HAP-1 (cell line): ENCODE data around the gene U2SURP.
"Not testable (repeated sequence)": the region's sequence is repeated elsewhere in the genome, so short reads cannot be mapped to it uniquely, and the experiment has no call there.

ENCODE experiments used
- DNase-seq, 2 experiments: peaks; one replicate each; pipeline ENCODE4 v3.0.0-alpha.2; 2016 to 2020; ENCODE audit warnings: low spot score in 2 of 2
- H3K27me3 ChIP-seq: fragments of 250-450 bp; sonication (Bioruptor Pico); 2 replicates; pipeline ENCODE4 v1.5.1; 2020; ENCODE audit warnings: low read depth, mild to moderate bottlenecking, moderate library complexity
- H3K36me3 ChIP-seq: fragments of 250-450 bp; sonication (Bioruptor Pico); replicated peaks from 2 replicates; pipeline ENCODE4 v1.5.1; 2020; ENCODE audit warnings: mild to moderate bottlenecking
- H3K4me1 ChIP-seq: fragments of 250-450 bp; sonication (Bioruptor Pico); 2 replicates; pipeline ENCODE4 v1.5.1; 2020; ENCODE audit warnings: mild to moderate bottlenecking
- H3K4me3 ChIP-seq: fragments of 250-450 bp; sonication (Bioruptor Pico); 2 replicates; pipeline ENCODE4 v1.5.1; 2020; ENCODE audit warnings: mild to moderate bottlenecking, moderate library complexity
- H3K9me3 ChIP-seq: fragments of 250-450 bp; sonication (Bioruptor Pico); 2 replicates; pipeline ENCODE4 v1.5.1; 2020; ENCODE audit warnings: mild to moderate bottlenecking, moderate library complexity
- in situ Hi-C: fragments of 300-500 bp; cut with MboI; formaldehyde crosslinking; loops from 3 replicates; pipeline ENCODE4 v1.14.3; 2020; ENCODE audit warnings: low sequenced_read_pairs, inconsistent platforms, mixed read lengths

Gene U2SURP

DNA sequence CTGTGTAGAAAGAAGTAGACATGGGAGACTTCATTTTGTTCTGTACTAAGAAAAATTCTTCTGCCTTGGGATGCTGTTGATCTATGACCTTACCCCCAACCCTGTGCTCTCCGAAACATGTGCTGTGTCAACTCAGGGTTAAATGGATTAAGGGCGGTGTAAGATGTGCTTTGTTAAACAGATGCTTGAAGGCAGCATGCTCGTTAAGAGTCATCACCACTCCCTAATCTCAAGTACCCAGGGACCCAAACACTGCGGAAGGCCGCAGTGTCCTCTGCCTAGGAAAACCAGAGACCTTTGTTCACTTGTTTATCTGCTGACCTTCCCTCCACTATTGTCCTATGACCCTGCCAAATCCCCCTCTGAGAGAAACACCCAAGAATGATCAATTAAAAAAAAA is 72.6 kb downstream of the U2SURP start:
- DNase-seq, in situ Hi-C loops, H3K27me3 ChIP-seq, H3K4me3 ChIP-seq, H3K4me1 ChIP-seq, H3K9me3 ChIP-seq, H3K36me3 ChIP-seq: not testable (repeated sequence)

DNA sequence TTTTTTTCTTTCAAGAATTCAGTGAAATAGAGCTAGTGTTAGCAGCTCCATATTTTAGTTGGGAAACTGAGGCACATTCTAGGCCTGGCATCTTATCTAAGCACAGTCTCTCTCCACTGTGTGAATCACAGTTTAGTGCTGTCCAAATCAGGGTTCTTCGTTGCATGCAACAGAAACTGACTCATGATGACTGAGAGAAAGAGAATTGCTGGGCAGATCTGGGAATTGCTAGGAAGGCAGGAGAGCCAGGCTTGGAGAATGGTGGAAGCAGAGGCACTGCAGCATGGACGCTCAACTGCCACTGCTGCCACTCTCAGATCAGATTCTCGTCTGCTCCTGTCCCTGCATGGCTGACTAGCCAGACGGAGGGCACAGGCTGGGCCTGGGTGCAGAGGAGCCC is 77.5 kb downstream of the U2SURP start:
- no peak for DNase-seq
- Histone ChIP-seq H3K27me3 (no peaks in the 10 kb centered on the region), H3K9me3 (no peaks in the 10 kb centered on the region), H3K4me1 (peaks cover 6% of the 10 kb centered on the region), H3K4me3 (no peak overlapping the region), H3K36me3 (no peaks in the 10 kb centered on the region)
- in situ Hi-C loops: loop anchor here (25.0 kb wide), 1 partner anchor 583 kb away; no protein-coding TSS in a partner anchor

DNA sequence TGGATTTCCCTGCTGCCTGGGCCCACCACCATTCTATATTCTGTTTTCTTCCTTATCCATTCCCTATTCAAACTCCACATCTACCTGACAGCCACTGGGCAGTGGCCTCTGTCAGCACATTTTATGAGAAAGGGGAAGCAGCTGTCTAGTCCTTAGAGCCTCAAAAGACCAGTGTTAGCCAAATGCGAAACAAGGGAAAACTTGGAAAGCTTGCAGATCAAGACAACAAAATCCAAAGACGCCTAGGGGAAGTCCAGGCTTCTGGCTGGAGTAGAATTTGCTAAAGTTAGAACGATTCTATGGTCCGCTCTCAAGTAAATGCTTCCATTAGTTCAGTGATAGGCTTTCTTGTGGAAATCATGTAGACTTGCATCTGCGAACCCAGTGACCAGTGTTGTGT is 78.8 kb downstream of the U2SURP start:
- Histone ChIP-seq H3K4me3 (no peak overlapping the region), H3K9me3 (no peaks in the 10 kb centered on the region), H3K36me3 (no peaks in the 10 kb centered on the region), H3K4me1 (peaks cover 6% of the 10 kb centered on the region), H3K27me3 (no peaks in the 10 kb centered on the region)
- DNase-seq: no peak
- in situ Hi-C loops: loop anchor here (25.0 kb wide), 1 partner anchor 582 kb away; no protein-coding TSS in a partner anchor

DNA sequence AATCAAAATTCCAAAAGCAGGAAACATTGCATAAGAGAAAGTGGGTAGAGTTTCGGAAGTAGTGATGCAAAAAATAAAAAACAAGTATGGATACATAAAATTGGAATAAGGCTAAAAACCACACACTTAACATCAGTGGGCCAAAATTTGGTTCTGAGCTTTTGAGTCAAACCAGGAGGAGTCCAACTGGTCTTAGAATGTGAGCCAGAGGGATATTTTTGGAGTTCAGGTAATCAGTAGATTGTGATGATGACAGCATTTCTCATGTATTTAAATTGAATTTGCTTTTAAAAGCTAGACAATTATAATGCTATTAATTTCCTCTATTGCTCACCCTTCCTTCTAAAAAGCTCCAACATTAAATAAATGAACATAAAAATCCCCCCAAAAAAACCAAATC is 80.0 kb downstream of the U2SURP start:
- in situ Hi-C loops: loop anchor here (25.0 kb wide), 1 partner anchor 581 kb away; no protein-coding TSS in a partner anchor

DNA sequence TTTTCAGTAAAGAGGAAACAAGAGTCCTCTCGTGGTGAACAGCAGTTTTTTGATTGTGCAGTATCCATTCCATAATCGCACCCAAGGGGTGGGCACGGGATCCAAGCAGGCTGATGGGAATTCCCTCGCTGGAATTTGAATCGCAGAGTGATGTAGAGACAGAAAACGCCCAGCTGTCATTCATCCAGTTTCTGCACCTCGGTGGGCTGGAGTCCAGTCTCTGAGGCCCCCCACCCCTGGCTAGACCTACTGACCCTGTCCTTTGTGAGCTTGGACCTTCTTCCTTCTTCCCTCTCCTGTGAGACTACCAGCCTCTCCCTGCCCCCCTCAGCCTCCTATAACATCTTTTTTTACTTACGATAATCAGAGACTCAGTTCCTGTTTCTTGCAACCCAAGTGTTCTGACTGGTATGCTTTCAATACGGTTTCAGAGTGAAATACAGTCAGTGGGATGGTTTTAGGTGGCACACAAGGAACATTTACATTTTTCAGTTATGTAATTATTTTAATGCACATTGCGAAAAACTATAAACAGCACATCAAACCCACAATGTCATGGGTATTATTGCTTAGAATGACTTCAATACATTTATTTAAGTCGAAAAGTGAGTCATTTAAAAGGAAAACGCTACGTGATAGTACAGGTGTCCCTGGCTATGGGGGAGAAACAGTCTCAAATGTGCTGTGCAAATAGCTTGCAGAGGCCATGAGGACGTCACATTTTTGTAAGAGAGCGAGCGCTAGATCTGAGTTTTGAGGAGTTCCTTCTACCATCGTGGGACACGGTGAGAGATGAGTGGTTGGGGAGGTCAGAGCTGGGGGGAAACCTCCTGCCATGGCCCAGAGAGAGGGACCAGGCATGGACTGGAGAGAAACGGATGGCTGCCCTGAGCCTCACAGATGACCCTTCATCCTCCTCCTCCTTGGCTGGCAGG is 80.7 kb downstream of the U2SURP start:
- Histone ChIP-seq H3K4me1 (peaks cover 6% of the 10 kb centered on the region), H3K36me3 (no peaks in the 10 kb centered on the region), H3K4me3 (no peak overlapping the region), H3K9me3 (no peaks in the 10 kb centered on the region), H3K27me3 (no peaks in the 10 kb centered on the region)
- DNase-seq: no peak
- in situ Hi-C loops: loop anchor here (25.0 kb wide), 1 partner anchor 580 kb away; no protein-coding TSS in a partner anchor

More for the DNA sequence above, 80.0 kb downstream of the U2SURP start:
- Histone ChIP-seq H3K27me3 (no peaks in the 10 kb centered on the region), H3K36me3 (no peaks in the 10 kb centered on the region), H3K4me3 (no peak overlapping the region), H3K4me1 (peaks cover 6% of the 10 kb centered on the region), H3K9me3 (no peaks in the 10 kb centered on the region)
- no peak for DNase-seq

DNA sequence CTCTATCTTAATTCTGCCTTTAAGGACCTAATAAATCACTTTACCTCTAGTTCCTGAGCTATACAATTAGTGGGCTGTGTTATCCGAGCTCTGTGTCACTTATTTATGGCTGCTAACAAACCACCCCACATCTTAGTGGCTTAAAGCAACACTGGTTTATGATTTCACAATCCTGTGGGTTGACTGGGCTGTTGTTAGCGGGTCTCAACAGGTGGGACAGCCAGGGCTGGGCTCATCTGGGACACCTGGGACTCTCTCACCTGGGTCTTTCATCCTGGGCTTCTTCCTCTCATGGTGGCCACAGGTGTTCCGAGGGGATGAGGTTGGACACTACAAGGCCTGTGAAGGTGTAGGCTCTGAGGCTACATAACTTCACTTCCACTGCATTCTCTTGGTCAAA is 82.4 kb downstream of the U2SURP start:
- Histone ChIP-seq H3K4me1 (no peaks in the 10 kb centered on the region), H3K4me3 (no peak overlapping the region), H3K27me3 (no peaks in the 10 kb centered on the region), H3K36me3 (no peaks in the 10 kb centered on the region), H3K9me3 (no peaks in the 10 kb centered on the region)
- DNase-seq: no peak
- in situ Hi-C loops: loop anchor here (25.0 kb wide), 1 partner anchor 579 kb away; no protein-coding TSS in a partner anchor

DNA sequence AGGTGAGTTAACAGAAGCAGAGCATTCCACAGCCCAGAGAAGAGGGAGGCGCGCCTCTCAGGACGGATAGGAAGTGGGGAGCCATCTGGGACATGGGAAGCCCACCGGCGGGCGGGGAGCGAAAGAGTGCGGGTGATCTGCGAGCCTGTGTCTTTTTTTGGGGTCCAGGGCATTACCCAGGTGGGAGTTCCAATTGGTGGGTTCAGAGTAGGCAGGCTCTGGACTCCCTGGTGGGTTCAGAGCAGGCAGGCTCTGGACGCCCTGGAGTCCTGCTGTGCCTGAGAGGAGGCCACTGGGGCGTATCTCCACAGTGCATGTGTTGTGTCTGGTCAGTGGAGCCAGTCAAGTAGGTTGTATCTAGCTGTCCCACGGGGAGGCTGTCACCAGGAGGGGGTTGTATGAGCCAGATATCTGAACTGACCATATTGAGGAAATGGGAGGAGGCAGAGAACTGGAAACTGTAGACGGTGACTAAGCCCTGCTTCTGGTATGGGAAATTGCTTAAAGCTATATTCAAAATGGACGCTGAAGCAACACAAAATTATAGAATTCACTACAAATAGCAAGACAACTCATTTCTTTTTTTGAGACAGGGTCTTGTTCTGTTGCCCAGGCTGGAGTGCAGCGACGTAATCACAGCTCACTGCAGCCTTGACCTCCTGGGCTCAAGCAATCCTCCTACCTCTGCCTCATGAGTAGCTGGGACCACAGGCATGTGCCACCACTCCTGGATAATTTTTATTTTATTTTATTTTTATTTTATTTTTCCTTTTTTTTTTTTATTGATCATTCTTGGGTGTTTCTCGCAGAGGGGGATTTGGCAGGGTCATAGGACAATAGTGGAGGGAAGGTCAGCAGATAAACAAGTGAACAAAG is 83.7 kb downstream of the U2SURP start:
- no peaks in the 10 kb centered on the region for H3K36me3 ChIP-seq
- no peak overlapping the region for H3K4me3 ChIP-seq
- in situ Hi-C loops: loop anchor here (25.0 kb wide), 1 partner anchor 577 kb away; no protein-coding TSS in a partner anchor
- H3K9me3 ChIP-seq: no peaks in the 10 kb centered on the region
- no peak for DNase-seq
- H3K4me1 ChIP-seq: no peaks in the 10 kb centered on the region
- H3K27me3 ChIP-seq: no peaks in the 10 kb centered on the region

DNA sequence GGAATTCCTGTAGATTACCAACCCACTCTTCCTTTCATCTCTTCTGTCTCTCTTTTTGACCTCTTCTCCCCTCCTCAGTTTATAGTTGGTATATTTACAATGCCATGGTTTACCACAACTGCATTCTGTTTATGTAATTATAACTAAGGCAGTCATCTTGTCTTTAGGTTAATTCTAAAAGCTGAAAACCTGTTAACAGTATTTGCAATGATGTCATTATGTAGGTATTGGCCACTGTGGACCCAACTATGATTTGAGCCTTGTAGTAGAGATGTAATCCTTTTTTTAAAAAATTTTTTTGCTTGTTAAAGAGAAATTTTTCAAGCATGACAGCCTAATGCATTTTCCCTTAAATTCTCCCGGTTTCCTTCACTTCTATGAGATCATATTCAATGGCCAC is 87.5 kb downstream of the U2SURP start:
- H3K4me3 ChIP-seq: no peak overlapping the region
- H3K9me3 ChIP-seq: no peaks in the 10 kb centered on the region
- H3K36me3 ChIP-seq: no peaks in the 10 kb centered on the region
- no peaks in the 10 kb centered on the region for H3K27me3 ChIP-seq
- DNase-seq: no peak
- in situ Hi-C loops: loop anchor here (25.0 kb wide), 1 partner anchor 573 kb away; no protein-coding TSS in a partner anchor
- H3K4me1 ChIP-seq: no peaks in the 10 kb centered on the region

DNA sequence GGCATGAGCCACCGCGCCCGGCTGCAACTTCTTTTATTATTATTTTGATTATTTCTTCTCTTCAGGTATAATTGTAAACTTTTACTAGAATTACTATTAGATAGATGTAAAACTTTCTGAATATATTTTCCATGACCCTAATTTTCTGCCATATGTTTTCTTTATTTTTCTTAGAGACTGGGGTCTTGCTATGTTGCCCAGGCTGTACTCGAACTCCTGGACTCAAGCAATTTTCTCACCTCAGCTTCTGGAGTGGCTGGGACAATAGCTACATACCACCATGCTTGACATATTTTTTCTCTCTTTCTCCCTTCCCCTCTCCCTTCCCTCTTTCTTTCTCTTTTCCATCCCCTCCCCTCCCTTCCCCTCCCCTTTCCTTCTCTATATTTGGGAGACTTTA is 88.6 kb downstream of the U2SURP start:
- Histone ChIP-seq H3K36me3 (no peaks in the 10 kb centered on the region), H3K9me3 (no peaks in the 10 kb centered on the region), H3K4me3 (no peak overlapping the region), H3K27me3 (no peaks in the 10 kb centered on the region), H3K4me1 (no peaks in the 10 kb centered on the region)
- DNase-seq: no peak
- in situ Hi-C loops: loop anchor here (25.0 kb wide), 1 partner anchor 572 kb away; no protein-coding TSS in a partner anchor

- in situ Hi-C loops: loop anchor here (25.0 kb wide), 1 partner anchor 572 kb away; no protein-coding TSS in a partner anchor
- no peaks in the 10 kb centered on the region for H3K9me3 ChIP-seq
- DNase-seq: no peak
- no peaks in the 10 kb centered on the region for H3K36me3 ChIP-seq
- no peaks in the 10 kb centered on the region for H3K27me3 ChIP-seq
- no peaks in the 10 kb centered on the region for H3K4me1 ChIP-seq
- no peak overlapping the region for H3K4me3 ChIP-seq
Measured at GRCh38 chr3:143090486-143090885, 89.1 kb downstream of the U2SURP start.

DNA sequence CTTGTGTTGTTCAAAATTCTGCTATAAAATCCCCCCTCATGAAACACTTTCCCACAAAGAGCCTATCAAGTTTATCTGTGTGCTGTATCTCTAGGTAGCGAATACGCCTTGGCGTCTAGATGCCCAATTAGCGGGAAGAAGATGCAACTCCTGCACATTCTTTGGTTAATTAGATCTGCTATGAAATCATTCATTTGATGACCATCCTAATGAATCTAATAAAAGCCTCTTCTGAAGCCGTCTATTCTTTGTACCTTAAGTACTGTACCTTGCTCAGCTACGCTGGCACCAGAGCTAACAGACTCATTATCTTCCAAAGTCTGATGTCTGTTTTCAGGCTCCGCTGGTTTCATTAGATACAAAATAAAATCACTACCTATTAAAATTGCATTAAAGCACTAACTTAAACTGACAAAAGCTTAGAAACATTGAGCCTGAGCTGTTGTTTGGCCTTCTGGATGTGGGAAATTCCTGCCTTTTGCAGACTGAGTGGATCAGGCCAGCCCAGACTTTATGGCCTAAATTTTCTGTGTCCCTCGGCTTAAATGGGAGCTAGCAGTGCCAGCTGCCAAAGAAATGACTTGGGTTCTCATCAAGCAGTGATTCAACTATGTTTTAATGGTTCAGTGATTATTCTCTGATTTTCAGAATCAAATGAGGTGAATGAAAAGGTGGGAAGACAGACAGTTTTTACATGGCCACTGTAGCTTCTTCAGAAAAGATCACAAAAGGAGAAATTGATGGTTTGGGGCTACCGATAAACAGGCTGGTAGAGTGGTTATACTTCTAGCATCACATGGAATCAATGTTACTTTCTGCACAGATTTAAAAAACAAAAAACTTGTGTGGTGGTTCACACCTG is 89.8 kb downstream of the U2SURP start:
- Histone ChIP-seq H3K27me3 (no peaks in the 10 kb centered on the region), H3K9me3 (no peaks in the 10 kb centered on the region), H3K4me3 (no peak overlapping the region), H3K4me1 (no peaks in the 10 kb centered on the region), H3K36me3 (no peaks in the 10 kb centered on the region)
- no peak for DNase-seq
- in situ Hi-C loops: loop anchor here (25.0 kb wide), 1 partner anchor 571 kb away; no protein-coding TSS in a partner anchor

DNA sequence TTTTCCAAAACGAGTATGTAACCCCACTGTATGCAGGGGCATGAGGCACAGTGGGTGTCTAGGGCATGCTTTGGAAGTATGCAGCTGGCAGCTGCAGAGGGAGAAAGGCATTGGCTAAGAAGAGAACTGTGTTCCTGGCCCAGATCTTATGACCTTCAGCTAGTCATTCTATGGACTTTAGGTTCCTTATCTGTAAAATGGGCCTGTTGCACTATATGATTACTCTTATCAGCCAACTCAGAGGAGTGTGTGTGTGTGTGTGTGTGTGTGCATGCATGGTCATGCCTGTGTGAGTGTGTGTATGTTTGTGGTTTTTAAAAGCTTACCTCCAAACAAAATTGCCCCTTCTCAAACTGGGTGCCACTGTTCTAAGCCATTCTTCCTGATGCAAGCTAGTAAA is 90.8 kb downstream of the U2SURP start:
- H3K27me3 ChIP-seq: no peaks in the 10 kb centered on the region
- no peaks in the 10 kb centered on the region for H3K9me3 ChIP-seq
- H3K4me1 ChIP-seq: no peaks in the 10 kb centered on the region
- no peaks in the 10 kb centered on the region for H3K36me3 ChIP-seq
- no peak overlapping the region for H3K4me3 ChIP-seq
- DNase-seq: no peak
- in situ Hi-C loops: loop anchor here (25.0 kb wide), 1 partner anchor 570 kb away; no protein-coding TSS in a partner anchor

DNA sequence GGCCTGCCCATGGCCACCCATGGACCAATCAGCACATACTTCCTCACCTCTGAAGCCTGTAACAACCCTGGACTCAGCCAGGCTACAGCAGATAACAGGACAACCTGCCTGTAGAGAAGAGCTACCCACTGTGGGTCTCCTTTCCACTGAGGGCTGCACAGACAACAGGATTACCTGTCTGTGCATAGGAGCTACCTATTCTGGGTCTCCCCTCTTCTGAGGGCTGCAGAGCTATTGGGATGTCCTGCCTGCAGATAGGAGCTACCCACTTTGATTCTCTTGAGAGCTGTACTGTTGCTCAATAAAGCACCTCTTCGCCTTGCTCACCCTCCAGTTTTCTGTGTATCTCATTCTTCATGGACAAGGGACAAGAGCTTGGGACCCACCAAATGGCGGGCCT is 94.4 kb downstream of the U2SURP start:
- Histone ChIP-seq H3K36me3 (no peaks in the 10 kb centered on the region), H3K9me3 (no peaks in the 10 kb centered on the region), H3K4me1 (peaks cover 4% of the 10 kb centered on the region), H3K27me3 (no peaks in the 10 kb centered on the region), H3K4me3 (no peak overlapping the region)
- no peak for DNase-seq
- in situ Hi-C loops: loop anchor here (25.0 kb wide), 1 partner anchor 566 kb away; no protein-coding TSS in a partner anchor
